Vagina (tissue), 2 donors: ENCODE data around the gene SLCO2B1.

Source experiments
- CTCF ChIP-seq, 3 experiments: fragments of 450-650 bp in 2 of 3; fragments of 200-600 bp in 1 of 3; sonication (generic) in 1 of 3; IDR thresholded peaks; one replicate each; pipeline ENCODE4 v1.5.1; 2017 to 2019; ENCODE audit warnings: antibody characterized with exemption in 3 of 3, mild to moderate bottlenecking in 2 of 3, moderate library complexity in 2 of 3
- POLR2A ChIP-seq, 2 donors: fragments of 450-650 bp; IDR thresholded peaks; one replicate each; pipeline ENCODE4 v1.6.1; 2017; ENCODE audit warnings: antibody characterized with exemption in 2 of 2, mild to moderate bottlenecking in 2 of 2, moderate library complexity in 2 of 2
- POLR2AphosphoS5 ChIP-seq, 2 donors: sonication (generic); formaldehyde crosslinking; IDR thresholded peaks; one replicate each; pipeline ENCODE4 v1.9.0; 2017; ENCODE audit warnings: antibody characterized with exemption in 2 of 2, mild to moderate bottlenecking in 2 of 2, low read depth in 1 of 2; ENCODE audit not compliant: insufficient read depth in 1 of 2

- TF ChIP-seq CTCF (IDR thresholded peaks at IDR 0.05) (no peak), POLR2AphosphoS5 (IDR thresholded peaks at IDR 0.05; ENCODE audit: insufficient read depth in 1 of 2, low read depth in 1 of 2) (no peak), POLR2A (IDR thresholded peaks at IDR 0.05) (no peak)
Observed at GRCh38 chr11:75208446-75208845, 57.5 kb downstream of the SLCO2B1 start.
